Measurements from ENCODE around the gene ZMIZ1. TPM values are rescaled to one million over a fixed set of nuclear protein-coding genes. Genes with fewer than 3 reads are reported as not detected.

Gene ZMIZ1
- total RNA-seq, 1 donor from 2014 or later = 6.3 TPM

- TF ChIP-seq, protein P1, sequence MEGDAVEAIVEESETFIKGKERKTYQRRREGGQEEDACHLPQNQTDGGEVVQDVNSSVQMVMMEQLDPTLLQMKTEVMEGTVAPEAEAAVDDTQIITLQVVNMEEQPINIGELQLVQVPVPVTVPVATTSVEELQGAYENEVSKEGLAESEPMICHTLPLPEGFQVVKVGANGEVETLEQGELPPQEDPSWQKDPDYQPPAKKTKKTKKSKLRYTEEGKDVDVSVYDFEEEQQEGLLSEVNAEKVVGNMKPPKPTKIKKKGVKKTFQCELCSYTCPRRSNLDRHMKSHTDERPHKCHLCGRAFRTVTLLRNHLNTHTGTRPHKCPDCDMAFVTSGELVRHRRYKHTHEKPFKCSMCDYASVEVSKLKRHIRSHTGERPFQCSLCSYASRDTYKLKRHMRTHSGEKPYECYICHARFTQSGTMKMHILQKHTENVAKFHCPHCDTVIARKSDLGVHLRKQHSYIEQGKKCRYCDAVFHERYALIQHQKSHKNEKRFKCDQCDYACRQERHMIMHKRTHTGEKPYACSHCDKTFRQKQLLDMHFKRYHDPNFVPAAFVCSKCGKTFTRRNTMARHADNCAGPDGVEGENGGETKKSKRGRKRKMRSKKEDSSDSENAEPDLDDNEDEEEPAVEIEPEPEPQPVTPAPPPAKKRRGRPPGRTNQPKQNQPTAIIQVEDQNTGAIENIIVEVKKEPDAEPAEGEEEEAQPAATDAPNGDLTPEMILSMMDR (IDR thresholded peaks at IDR 0.05; ENCODE audit: insufficient read depth, low read length, severe bottlenecking) = no peak
- H3K36me3 ChIP-seq (ENCODE audit: control insufficient read depth, insufficient read depth, low read length) = peaks cover 18% of the 10 kb centered on the region
- H3K27me3 ChIP-seq (ENCODE audit: control insufficient read depth, insufficient read depth, low read length) = no peaks in the 10 kb centered on the region
- DNase-seq (ENCODE audit: low read depth) (no peak), FAIRE-seq (no peak)
- no peak overlapping the region for H3K4me3 ChIP-seq (ENCODE audit: low read depth, low read length)
These were observed 89.8 kb downstream of the ZMIZ1 start for GRCh38 chr10:79158402-79159097.

DNA sequence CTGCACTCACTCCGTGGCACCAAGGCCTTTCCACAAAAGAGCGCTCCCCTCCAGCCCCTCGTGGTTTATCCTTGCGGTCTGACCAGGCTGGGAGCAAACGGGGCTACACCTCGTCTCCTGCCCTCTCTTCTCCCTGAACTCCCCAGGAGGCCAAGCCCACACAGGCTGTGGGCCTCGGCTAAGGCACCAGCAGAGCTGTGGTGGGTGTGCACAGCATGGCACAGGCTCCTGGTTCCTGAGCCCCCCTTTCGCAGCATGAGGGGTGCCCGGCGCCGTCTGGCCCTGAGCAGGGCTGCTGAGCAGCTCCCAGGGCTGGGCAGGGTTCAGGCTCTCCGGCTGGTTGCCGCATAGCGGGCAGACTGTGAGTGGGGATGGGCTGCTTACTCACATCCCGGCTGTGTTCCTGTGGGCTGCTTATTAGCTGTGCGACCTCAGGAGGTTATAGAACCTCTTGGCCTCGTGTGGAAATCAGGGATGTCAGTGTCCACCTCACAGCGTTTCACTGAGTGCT, 90.4 kb downstream of the ZMIZ1 start:
- DNase-seq (ENCODE audit: low read depth) = no peak
- Histone ChIP-seq H3K27me3 (ENCODE audit: control insufficient read depth, insufficient read depth, low read length) (no peaks in the 10 kb centered on the region), H3K36me3 (ENCODE audit: control insufficient read depth, insufficient read depth, low read length) (peaks cover 14% of the 10 kb centered on the region), H3K4me3 (ENCODE audit: low read depth, low read length) (no peak overlapping the region)
- TF ChIP-seq, protein P1 (IDR thresholded peaks at IDR 0.05; ENCODE audit: insufficient read depth, low read length, severe bottlenecking) = no peak
- no peak for FAIRE-seq

GRCh38 chr10:79159785-79160184, 91.0 kb downstream of the ZMIZ1 start:
- H3K4me3 ChIP-seq (ENCODE audit: low read depth, low read length) = no peak overlapping the region
- no peak for FAIRE-seq
- peaks cover 14% of the 10 kb centered on the region for H3K36me3 ChIP-seq (ENCODE audit: control insufficient read depth, insufficient read depth, low read length)
- TF ChIP-seq, protein P1 (IDR thresholded peaks at IDR 0.05; ENCODE audit: insufficient read depth, low read length, severe bottlenecking) = no peak
- H3K27me3 ChIP-seq (ENCODE audit: control insufficient read depth, insufficient read depth, low read length) = no peaks in the 10 kb centered on the region
- DNase-seq (ENCODE audit: low read depth) = no peak

- H3K27me3 ChIP-seq (ENCODE audit: control insufficient read depth, insufficient read depth, low read length) = no peaks in the 10 kb centered on the region
- FAIRE-seq (no peak), DNase-seq (ENCODE audit: low read depth) (no peak)
- peaks cover 15% of the 10 kb centered on the region for H3K36me3 ChIP-seq (ENCODE audit: control insufficient read depth, insufficient read depth, low read length)
- H3K4me3 ChIP-seq (ENCODE audit: low read depth, low read length) = no peak overlapping the region
- TF ChIP-seq, protein P1 (IDR thresholded peaks at IDR 0.05; ENCODE audit: insufficient read depth, low read length, severe bottlenecking) = no peak
These were observed 91.4 kb downstream of the ZMIZ1 start for GRCh38 chr10:79160191-79160590.

- Histone ChIP-seq H3K36me3 (ENCODE audit: control insufficient read depth, insufficient read depth, low read length) (peaks cover 15% of the 10 kb centered on the region), H3K4me3 (ENCODE audit: low read depth, low read length) (no peak overlapping the region), H3K27me3 (ENCODE audit: control insufficient read depth, insufficient read depth, low read length) (no peaks in the 10 kb centered on the region)
- DNase-seq (ENCODE audit: low read depth) (no peak), FAIRE-seq (no peak)
- TF ChIP-seq, protein P1 (IDR thresholded peaks at IDR 0.05; ENCODE audit: insufficient read depth, low read length, severe bottlenecking) = no peak
These were observed 92.8 kb downstream of the ZMIZ1 start for GRCh38 chr10:79161557-79161956.

GRCh38 chr10:79162022-79162421, 93.3 kb downstream of the ZMIZ1 start:
- Histone ChIP-seq H3K4me3 (ENCODE audit: low read depth, low read length) (no peak overlapping the region), H3K27me3 (ENCODE audit: control insufficient read depth, insufficient read depth, low read length) (no peaks in the 10 kb centered on the region), H3K36me3 (ENCODE audit: control insufficient read depth, insufficient read depth, low read length) (peaks cover 18% of the 10 kb centered on the region)
- FAIRE-seq (no peak), DNase-seq (ENCODE audit: low read depth) (no peak)
- TF ChIP-seq, protein P1 (IDR thresholded peaks at IDR 0.05; ENCODE audit: insufficient read depth, low read length, severe bottlenecking) = no peak

All from bronchial epithelial cell (primary cell).